NCI-H1417 (cell line): Measurements from ENCODE around the gene STARD6.
"Not testable (repeated sequence)": the region's sequence is repeated elsewhere in the genome, so short reads cannot be mapped to it uniquely, and the experiment has no call there.

ENCODE experiments used
- DNase-seq, 3 experiments: peaks; one replicate each; lab custom pipeline; 2025; lab: John Stamatoyannopoulos, UW

The STARD6 gene

DNA sequence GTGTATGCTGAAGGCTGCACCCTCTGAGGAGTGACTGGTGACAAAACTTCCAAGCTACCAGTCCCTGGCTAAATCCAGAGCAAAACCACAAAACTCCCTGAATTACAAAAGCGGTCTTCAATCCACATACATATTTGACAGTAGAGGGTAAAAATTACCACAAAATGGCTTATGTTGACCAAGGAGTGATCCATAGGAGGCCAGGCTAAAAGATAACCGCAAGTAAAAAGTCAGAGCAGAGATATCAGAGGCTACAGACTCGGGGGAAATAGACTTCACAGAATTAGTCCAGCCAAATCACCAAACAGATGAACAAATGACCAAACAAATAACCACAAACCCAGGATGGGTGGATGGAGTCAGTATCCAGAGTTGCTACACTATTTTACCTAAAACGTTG, 19.4 kb downstream of the STARD6 start:
- no peak for DNase-seq

DNA sequence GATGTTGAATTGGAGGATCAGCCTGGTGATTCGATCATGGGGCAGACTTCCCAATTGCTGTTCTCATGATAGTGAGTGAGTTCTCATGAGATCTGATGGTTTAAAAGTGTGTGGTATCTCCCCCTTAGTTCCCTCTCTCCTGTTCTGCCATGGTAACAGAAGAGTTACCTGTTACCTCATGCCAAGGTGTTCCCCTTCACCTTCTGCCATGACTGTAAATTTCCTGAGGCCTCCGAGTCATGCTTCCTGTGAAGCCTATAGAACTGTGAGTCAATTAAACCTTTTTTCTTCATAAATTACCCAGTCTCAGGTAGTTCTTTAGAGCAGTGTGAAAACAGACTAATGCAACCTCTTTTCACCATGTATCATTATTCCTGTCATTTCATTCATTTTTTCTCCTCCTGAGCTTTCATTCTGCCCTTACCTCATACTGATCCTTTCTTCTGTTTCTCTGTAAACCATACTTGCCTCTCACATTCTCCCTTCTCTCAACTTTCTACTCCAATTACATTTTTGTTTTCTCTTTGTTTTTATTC, 22.0 kb downstream of the STARD6 start:
- no peak for DNase-seq

DNA sequence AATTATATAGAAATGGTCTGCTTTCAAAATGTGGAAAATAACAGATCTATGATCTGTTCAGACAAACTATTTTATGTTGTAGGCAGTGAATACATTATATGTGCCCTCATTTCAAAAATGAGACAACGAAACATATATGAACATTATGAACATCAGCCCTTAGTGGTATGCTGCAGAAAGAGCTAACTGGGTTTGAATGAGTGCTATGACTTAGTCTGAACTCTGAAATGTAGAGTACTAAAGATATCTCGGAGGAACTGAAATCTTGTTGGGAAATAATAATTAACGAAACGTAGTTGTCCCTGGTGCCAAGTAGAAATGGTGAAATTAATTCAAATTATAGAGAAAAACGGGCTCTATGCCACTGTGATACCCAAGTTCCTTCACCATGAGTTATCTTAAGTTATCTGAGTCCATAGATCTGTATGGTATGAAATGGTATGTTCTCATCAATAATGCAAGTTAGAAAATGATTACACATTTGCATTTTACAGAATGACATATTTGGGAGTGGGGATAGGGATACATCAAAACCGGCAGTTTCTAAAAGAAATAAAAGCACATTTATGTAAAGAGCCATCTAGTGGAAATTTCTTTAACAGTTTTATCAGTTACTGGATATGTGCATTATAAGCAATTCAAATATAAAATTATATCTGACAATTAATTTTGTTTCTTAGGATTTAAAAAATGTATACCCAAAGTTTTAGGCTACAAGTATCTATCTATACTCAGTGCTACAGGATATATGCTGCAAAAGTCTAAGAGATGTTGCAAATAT, 26.7 kb downstream of the STARD6 start:
- DNase-seq = no peak

DNA sequence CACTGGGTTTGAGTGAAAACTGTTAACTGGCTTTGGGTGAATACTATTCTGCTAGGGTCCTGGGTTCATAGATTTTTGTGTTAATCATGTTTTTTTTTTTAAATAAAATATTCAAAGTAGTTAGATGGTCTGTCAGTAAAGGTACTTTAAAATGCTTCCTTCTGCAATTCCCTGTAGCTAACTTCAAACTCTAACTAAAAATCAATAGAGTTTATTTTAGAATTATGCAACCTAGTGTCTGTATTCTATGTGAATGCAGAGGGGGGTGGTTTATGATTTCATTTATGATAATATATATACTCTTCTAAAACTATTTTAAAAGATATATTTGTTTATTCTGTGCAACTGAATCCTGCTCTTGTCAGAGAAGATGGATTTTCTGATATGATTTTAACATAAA, 27.9 kb downstream of the STARD6 start:
- DNase-seq = no peak

DNA sequence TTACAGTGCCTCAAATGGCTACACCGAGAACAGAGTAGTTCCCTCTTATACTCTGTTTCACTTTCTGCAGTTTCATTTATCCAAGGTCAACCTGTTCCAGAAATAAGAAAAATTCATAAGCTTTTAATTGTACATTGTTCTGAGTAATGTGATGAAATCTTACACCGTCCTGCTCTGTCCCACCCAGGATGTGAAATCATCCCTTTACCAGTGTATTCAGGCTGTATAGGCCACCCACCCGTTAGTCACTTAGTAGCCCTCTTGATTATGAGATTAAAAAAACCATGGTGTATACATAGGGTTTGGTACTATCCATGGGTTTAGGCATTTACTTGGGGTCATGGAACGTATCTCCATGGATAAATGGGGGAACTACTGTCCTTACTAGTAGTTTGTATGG, 29.8 kb downstream of the STARD6 start:
- DNase-seq = no peak

GRCh38 chr18:54323970-54324369, 33.7 kb downstream of the STARD6 start:
- DNase-seq = no peak

- DNase-seq = no peak
Measured at GRCh38 chr18:54323561-54323960, 34.1 kb downstream of the STARD6 start.

GRCh38 chr18:54316071-54316820, 41.4 kb downstream of the STARD6 start:
- DNase-seq = no peak

- not testable (repeated sequence) for DNase-seq
Measured at GRCh38 chr18:54309564-54309963, 48.1 kb downstream of the STARD6 start.

GRCh38 chr18:54303408-54303807, 54.2 kb downstream of the STARD6 start:
- no peak for DNase-seq

- not testable (repeated sequence) for DNase-seq
Measured at GRCh38 chr18:54298991-54299390, 58.7 kb downstream of the STARD6 start.

DNA sequence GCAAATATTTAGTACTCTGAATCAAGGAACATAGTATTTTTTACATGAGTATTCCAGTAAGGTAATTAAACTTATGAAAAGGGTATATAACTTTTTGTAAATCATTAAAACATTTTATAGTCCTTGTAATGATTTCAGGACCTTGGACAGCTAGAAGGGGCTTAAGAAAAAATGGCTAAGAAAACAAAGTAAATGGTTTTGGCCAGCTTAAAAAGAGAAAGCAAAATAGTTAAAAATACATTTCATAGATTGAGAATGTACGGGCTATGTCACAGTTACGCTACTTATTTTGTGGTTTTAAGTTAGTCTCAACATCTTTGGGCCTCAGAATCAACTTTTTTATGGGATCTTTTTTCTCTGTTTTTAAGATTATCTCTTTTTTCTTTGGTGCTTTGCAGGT, 61.6 kb downstream of the STARD6 start:
- DNase-seq = no peak

- DNase-seq = no peak
Measured at GRCh38 chr18:54294274-54294673, 63.4 kb downstream of the STARD6 start.

- no peak for DNase-seq
Measured at GRCh38 chr18:54284981-54285785, 72.5 kb downstream of the STARD6 start.

DNA sequence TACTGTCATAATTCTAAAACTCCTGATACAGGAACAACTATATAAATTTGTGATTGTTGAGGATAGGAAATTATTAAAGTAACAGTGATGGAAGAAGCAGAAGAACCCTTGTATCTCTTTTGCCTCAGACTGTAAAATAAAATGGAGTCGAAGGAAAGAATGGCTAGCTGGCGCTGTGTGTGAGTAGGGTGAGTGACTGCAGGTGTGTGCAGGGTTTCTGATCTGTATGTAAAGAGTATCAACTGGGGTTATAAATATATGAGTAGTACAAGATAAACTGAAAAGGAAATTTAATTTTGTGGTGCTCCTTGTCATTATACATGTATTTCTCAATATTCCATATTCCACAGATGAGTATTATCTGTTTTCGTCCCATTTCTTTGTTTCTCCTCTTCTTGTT, 73.1 kb downstream of the STARD6 start:
- DNase-seq = no peak

DNA sequence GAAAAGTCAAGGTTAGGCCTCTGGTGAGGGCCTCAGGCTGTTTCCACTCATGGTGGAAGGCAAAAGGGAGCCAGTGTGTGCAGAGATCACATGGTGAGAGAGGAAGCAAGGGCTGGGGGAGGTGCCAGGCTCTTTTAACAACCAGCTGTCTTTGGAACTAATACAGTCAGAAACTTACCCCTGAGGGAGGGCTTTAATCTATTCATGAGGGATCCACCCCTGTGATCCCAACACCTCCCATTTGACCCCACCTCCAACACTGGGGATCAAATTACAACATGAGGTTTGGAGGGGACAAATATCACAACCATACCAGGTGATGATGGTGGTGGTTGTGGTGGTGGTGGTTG, 77.5 kb downstream of the STARD6 start:
- no peak for DNase-seq

GRCh38 chr18:54279477-54280219, 78.0 kb downstream of the STARD6 start:
- DNase-seq = no peak

GRCh38 chr18:54278615-54279014, 79.0 kb downstream of the STARD6 start:
- no peak for DNase-seq

DNA sequence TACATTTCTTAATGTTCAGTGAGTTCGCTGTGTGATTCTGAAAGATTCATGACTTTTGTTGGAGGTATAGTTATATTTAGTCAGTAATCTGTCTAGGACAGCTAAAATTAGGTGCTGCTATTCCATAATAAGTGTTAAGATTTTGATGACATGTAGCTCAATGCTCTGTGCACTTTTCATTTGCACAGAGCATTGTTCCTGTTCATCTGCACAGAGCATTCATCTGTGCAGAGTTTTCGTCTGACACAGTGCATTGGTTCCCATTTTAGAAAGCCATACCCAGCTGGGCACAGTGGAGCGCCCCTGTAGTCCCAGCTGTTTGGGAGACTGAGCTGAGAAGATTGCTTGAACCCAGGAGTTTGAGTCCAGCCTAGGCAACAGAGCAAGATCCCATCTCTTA, 79.8 kb downstream of the STARD6 start:
- no peak for DNase-seq
